ENCODE results near the gene HOMER1.

DNA sequence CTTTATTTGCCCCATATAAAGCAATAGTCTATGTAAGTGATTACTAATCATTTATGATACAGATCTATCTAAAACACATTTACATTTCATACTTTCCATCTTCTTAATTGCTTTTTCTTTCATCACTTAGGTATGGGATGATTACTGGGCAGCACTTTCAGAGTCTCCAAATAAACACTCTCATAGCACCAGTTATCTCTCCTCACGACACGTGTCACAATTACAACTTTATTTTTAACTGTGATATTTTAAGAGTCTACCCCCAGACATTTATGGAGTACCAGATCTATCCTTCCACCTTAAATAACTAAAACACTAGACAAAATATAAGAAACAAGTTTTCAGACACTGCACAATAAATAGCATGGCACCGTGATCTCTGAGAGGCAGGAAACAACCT lies 32.9 kb downstream of the HOMER1 start:
- TF ChIP-seq CTCF (IDR thresholded peaks at IDR 0.05) (no peak), POLR2A (IDR thresholded peaks at IDR 0.05; ENCODE audit: low read depth) (no peak)

Data from esophagus muscularis mucosa (tissue), 3 donors.